AG04449 (cell line): Measurements from ENCODE around the gene TCAF1.

Source experiments
- CTCF ChIA-PET: fragments of 350-600 bp; formaldehyde crosslinking; extraction: SDS; loops from one replicate; lab custom pipeline; 2021; ENCODE audit warnings: antibody characterized with exemption; lab: Yijun Ruan, JAX
- POLR2A ChIA-PET: fragments of 400-600, 350-600 bp; formaldehyde crosslinking; extraction: SDS; loops from one replicate; lab custom pipeline; 2020; ENCODE audit warnings: antibody characterized with exemption, inconsistent platforms; lab: Yijun Ruan, JAX
- DNase-seq: peaks from one replicate; pipeline ENCODE4 v3.0.0-alpha.2; 2010; ENCODE audit warnings: low read depth, low spot score
- H3K4me3 ChIP-seq: 2 replicates; pipeline ENCODE4 v1.5.1; 2011; ENCODE audit warnings: low read depth, mild to moderate bottlenecking, control low read depth, low read length
- CTCF ChIP-seq: IDR thresholded peaks from one replicate; pipeline ENCODE4 v1.5.1; 2011; ENCODE audit warnings: mild to moderate bottlenecking, moderate library complexity, low read length, control low read depth, inconsistent platforms; ENCODE audit not compliant: insufficient read depth; ENCODE audit errors: missing control alignments

The TCAF1 gene

GRCh38 chr7:143901668-143902331, at the start of gene TCAF1:
TCAF1 (minus strand) TSS chr7:143902176; CDS start chr7:143876608, 25,568 bp downstream.
- ChIA-PET POLR2A (interaction anchor here (0.7 to 2.4 kb wide), 6 partner anchors 9 to 126 kb away, joined by 3 to 19 read pairs (median 10); partner anchors contain the start of gene OR2F2), CTCF (interaction anchor here (0.8 to 3.5 kb wide), 10 partner anchors 10 to 127 kb away, joined by 3 to 27 read pairs (median 8); no protein-coding TSS in a partner anchor)
- peak; percentile 40 for TF ChIP-seq CTCF
- DNase-seq = peak; percentile 49
- peak within 1 kb of the TSS; percentile 89 for H3K4me3 ChIP-seq

GRCh38 chr7:143948733-143949132, 46.8 kb upstream of the TCAF1 start:
- no peak overlapping the region for H3K4me3 ChIP-seq
- ChIA-PET POLR2A (no interaction called here), CTCF (no interaction called here)
- DNase-seq = no peak
- TF ChIP-seq CTCF = no peak

- CTCF ChIA-PET = no interaction called here
- DNase-seq = no peak
- no peak for TF ChIP-seq CTCF
- no peak overlapping the region for H3K4me3 ChIP-seq
- POLR2A ChIA-PET = no interaction called here
Observed at GRCh38 chr7:143947111-143947510, 45.1 kb upstream of the TCAF1 start.

- no peak for DNase-seq
- ChIA-PET POLR2A (no interaction called here), CTCF (no interaction called here)
- TF ChIP-seq CTCF = no peak
- H3K4me3 ChIP-seq = no peak overlapping the region
Observed at GRCh38 chr7:143945423-143945822, 43.4 kb upstream of the TCAF1 start.

- H3K4me3 ChIP-seq = no peak overlapping the region
- no peak for TF ChIP-seq CTCF
- POLR2A ChIA-PET = no interaction called here
- DNase-seq = no peak
- CTCF ChIA-PET = no interaction called here
Observed at GRCh38 chr7:143938379-143939243, 36.6 kb upstream of the TCAF1 start.
